Fibroblast of villous mesenchyme (primary cell): Measurements from ENCODE around the gene PLXNA2. TPM values are rescaled to one million over a fixed set of nuclear protein-coding genes. Genes with fewer than 3 reads are reported as not detected.
A peak's percentile ranks its signal among the peaks of the same experiment; 100 is the strongest.

Experiments used
- DNase-seq: peaks from one replicate; pipeline ENCODE4 v3.0.0-alpha.2; 2010; ENCODE audit warnings: low read depth
- H3K4me3 ChIP-seq: 2 replicates; pipeline ENCODE4 v1.5.1; 2011; ENCODE audit warnings: low read depth, mild to moderate bottlenecking, low read length
- CTCF ChIP-seq: IDR thresholded peaks from 2 replicates; pipeline ENCODE4 v1.5.1; 2012; ENCODE audit warnings: low read depth, mild to moderate bottlenecking, low read length; ENCODE audit not compliant: insufficient read depth
- total RNA-seq: library from RNA; depleted of rRNA; stranded (reverse); fragments of >200 nt; gene quantifications from 2 replicates; pipeline ENCODE4 v1.2.3, GENCODE V29; 2012

PLXNA2 gene
- total RNA-seq, 1 donor: 0.86 TPM

- no peak overlapping the region for H3K4me3 ChIP-seq
- TF ChIP-seq CTCF: no peak
- no peak for DNase-seq
Observed at GRCh38 chr1:208002078-208002477, 242.1 kb downstream of the PLXNA2 start.

- H3K4me3 ChIP-seq: no peak overlapping the region
- DNase-seq: no peak
- TF ChIP-seq CTCF: no peak
Observed at GRCh38 chr1:208000504-208000903, 243.7 kb downstream of the PLXNA2 start.

- H3K4me3 ChIP-seq: no peak overlapping the region
- DNase-seq: no peak
- TF ChIP-seq CTCF: no peak
Observed at GRCh38 chr1:207999972-208000371, 244.2 kb downstream of the PLXNA2 start.

GRCh38 chr1:207999274-207999915 lies 244.8 kb downstream of the PLXNA2 start:
- no peak overlapping the region for H3K4me3 ChIP-seq
- TF ChIP-seq CTCF: no peak
- no peak for DNase-seq

GRCh38 chr1:207998691-207999090 lies 245.5 kb downstream of the PLXNA2 start:
- H3K4me3 ChIP-seq: no peak overlapping the region
- DNase-seq: no peak
- TF ChIP-seq CTCF: no peak

GRCh38 chr1:207997486-207998268 lies 246.5 kb downstream of the PLXNA2 start:
- peak; percentile 74 for DNase-seq
- no peak overlapping the region for H3K4me3 ChIP-seq
- peak; percentile 82 for TF ChIP-seq CTCF
